Measurements from ENCODE around the gene KCNF1. TPM values are rescaled to one million over a fixed set of nuclear protein-coding genes. Genes with fewer than 3 reads are reported as not detected.

Gene KCNF1
- total RNA-seq, 4 donors from 2014 or later = not detected

DNA sequence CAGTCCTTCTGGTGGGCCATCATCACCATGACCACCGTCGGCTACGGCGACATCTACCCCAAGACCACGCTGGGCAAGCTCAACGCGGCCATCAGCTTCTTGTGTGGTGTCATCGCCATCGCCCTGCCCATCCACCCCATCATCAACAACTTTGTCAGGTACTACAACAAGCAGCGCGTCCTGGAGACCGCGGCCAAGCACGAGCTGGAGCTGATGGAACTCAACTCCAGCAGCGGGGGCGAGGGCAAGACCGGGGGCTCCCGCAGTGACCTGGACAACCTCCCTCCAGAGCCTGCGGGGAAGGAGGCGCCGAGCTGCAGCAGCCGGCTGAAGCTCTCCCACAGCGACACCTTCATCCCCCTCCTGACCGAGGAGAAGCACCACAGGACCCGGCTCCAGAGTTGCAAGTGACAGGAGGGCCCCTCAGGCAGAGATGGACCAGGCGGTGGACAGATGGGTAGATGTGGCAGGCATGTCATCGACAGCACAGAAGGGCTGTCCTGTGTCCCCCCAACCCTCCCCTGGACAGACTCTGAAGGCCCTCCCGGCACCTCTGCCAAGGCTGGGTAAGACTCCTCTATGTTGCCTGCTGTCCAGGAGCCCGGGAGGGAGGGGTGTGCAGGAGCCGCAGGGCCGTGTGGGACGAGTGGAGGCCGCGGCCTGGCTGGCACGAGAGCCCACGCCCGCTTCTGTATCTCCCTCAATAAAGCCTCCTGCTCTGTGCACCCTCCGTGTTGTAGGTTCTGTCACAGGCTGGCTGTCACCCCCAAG, 2.0 kb downstream of the KCNF1 start:
- H3K27me3 ChIP-seq = peaks cover 54% of the 10 kb centered on the region

DNA sequence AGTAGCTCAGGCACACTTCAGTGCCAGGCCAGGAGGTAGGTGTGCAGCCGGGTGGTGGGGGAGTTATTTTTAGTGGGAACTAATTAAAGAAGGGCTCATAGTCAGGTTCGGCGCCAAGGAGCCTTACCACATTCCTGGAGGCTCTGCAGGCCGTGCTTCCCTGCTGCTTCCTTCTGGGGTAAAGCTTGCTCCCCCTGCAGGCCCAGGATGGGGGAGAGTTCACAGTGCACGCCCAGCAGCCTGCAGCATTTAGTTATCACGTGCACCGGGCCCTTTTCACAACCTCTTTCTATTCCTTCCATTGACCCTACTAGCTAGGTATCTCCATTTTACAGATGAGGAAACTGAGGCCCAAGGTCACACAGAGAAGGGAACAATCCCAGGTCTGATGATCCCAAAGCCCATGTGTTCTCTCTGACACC, 2.5 kb downstream of the KCNF1 start:
- DNase-seq (ENCODE audit: low spot score in 2 of 2) = peak in 1 of 2 donors; percentile 58
- Histone ChIP-seq H3K4me3 (no peak overlapping the region), H3K4me1 (peaks cover 10% of the 10 kb centered on the region), H3K27ac (no peak overlapping the region), H3K27me3 (peaks cover 54% of the 10 kb centered on the region), H3K36me3 (no peaks in the 10 kb centered on the region), H3K9me3 (no peaks in the 10 kb centered on the region)
- 8% methylated on average over 7 of the region's 7 CpGs for WGBS
- TF ChIP-seq POLR2AphosphoS5 (IDR thresholded peaks at IDR 0.05) (no peak), POLR2A (IDR thresholded peaks at IDR 0.05) (no peak), EP300 (IDR thresholded peaks at IDR 0.05) (no peak)
- TF ChIP-seq, protein P1, sequence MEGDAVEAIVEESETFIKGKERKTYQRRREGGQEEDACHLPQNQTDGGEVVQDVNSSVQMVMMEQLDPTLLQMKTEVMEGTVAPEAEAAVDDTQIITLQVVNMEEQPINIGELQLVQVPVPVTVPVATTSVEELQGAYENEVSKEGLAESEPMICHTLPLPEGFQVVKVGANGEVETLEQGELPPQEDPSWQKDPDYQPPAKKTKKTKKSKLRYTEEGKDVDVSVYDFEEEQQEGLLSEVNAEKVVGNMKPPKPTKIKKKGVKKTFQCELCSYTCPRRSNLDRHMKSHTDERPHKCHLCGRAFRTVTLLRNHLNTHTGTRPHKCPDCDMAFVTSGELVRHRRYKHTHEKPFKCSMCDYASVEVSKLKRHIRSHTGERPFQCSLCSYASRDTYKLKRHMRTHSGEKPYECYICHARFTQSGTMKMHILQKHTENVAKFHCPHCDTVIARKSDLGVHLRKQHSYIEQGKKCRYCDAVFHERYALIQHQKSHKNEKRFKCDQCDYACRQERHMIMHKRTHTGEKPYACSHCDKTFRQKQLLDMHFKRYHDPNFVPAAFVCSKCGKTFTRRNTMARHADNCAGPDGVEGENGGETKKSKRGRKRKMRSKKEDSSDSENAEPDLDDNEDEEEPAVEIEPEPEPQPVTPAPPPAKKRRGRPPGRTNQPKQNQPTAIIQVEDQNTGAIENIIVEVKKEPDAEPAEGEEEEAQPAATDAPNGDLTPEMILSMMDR (IDR thresholded peaks at IDR 0.05) = no peak

More for the DNA sequence above, 2.0 kb downstream of the KCNF1 start:
- DNase-seq (ENCODE audit: low spot score in 2 of 2) = peak in 1 of 2 donors; percentile 67
- H3K27ac ChIP-seq = no peak overlapping the region
- no peaks in the 10 kb centered on the region for H3K36me3 ChIP-seq
- H3K4me3 ChIP-seq = no peak overlapping the region
- WGBS = 92% methylated on average over 14 of the region's 38 CpGs
- H3K9me3 ChIP-seq = no peaks in the 10 kb centered on the region
- TF ChIP-seq, protein P1 (IDR thresholded peaks at IDR 0.05) = no peak
- TF ChIP-seq EP300 (IDR thresholded peaks at IDR 0.05) (no peak), POLR2A (IDR thresholded peaks at IDR 0.05) (no peak), POLR2AphosphoS5 (IDR thresholded peaks at IDR 0.05) (no peak)
- peaks cover 10% of the 10 kb centered on the region for H3K4me1 ChIP-seq

DNA sequence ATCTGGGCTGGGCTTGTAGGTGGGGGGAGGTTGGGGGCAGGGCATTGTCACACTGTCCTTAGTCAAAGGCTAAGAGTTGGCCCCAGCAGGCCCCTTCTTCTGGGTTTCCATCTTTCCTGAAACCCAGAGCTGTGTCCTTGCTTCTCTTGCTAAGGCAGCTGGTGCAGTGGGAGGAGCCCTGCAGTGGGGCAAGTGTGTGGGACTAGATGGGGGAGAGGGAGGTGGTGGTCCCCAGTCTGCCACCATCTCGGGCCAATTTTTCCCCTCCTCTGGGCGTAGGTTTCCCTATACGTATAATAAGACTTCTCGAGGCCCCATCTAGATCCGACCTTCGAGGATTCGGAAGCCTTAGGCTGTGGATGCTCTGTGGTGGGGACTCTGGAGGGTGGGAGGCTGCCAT, 3.5 kb downstream of the KCNF1 start:
- DNase-seq (ENCODE audit: low spot score in 2 of 2) = peak in 1 of 2 donors; percentile 16
- Histone ChIP-seq H3K27me3 (peaks cover 54% of the 10 kb centered on the region), H3K9me3 (no peaks in the 10 kb centered on the region)

DNA sequence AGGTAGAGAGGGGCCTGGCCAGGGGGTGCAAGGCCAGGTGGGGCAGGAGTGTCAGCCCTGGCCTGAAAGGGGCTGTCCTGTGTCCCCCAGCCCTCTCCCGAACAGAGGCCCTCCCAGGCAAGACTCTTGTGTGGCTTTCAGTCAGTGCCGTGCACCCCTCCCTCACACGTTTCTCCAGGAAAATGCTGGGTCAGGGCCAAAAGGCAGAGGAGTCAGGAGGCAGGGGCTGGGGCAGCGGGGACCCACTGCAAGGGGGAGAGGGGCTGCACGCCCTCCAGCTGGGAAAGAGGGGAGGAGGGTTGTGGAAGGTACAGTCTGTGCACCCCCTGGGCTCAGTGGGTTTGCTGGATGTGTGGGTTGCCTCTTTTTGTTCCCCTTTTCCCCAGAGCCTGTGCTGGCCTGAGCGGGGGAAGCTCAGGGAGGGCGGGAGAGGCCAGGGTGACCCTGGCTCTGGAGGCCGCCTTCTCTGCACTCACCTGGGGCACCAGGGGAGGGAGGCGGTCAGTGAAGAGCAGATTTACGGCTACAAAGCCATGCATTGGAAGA, 4.1 kb downstream of the KCNF1 start:
- DNase-seq (ENCODE audit: low spot score in 2 of 2) = no peak
- 62% methylated on average over 7 of the region's 10 CpGs for WGBS
- H3K4me3 ChIP-seq = no peak overlapping the region
- TF ChIP-seq POLR2AphosphoS5 (IDR thresholded peaks at IDR 0.05) (no peak), POLR2A (IDR thresholded peaks at IDR 0.05) (no peak), EP300 (IDR thresholded peaks at IDR 0.05) (no peak)
- TF ChIP-seq, protein P1 (IDR thresholded peaks at IDR 0.05) = no peak
- peaks cover 10% of the 10 kb centered on the region for H3K4me1 ChIP-seq
- no peak overlapping the region for H3K27ac ChIP-seq
- peaks cover 54% of the 10 kb centered on the region for H3K27me3 ChIP-seq
- no peaks in the 10 kb centered on the region for H3K9me3 ChIP-seq
- H3K36me3 ChIP-seq = no peaks in the 10 kb centered on the region

More for the DNA sequence above, 3.5 kb downstream of the KCNF1 start:
- WGBS = 77% methylated on average over 7 of the region's 7 CpGs
- Histone ChIP-seq H3K4me3 (no peak overlapping the region), H3K27ac (no peak overlapping the region), H3K4me1 (peaks cover 10% of the 10 kb centered on the region), H3K36me3 (no peaks in the 10 kb centered on the region)
- TF ChIP-seq, protein P1 (IDR thresholded peaks at IDR 0.05) = no peak
- TF ChIP-seq EP300 (IDR thresholded peaks at IDR 0.05) = no peak
- no peak for TF ChIP-seq POLR2AphosphoS5 (IDR thresholded peaks at IDR 0.05)
- no peak for TF ChIP-seq POLR2A (IDR thresholded peaks at IDR 0.05)

DNA sequence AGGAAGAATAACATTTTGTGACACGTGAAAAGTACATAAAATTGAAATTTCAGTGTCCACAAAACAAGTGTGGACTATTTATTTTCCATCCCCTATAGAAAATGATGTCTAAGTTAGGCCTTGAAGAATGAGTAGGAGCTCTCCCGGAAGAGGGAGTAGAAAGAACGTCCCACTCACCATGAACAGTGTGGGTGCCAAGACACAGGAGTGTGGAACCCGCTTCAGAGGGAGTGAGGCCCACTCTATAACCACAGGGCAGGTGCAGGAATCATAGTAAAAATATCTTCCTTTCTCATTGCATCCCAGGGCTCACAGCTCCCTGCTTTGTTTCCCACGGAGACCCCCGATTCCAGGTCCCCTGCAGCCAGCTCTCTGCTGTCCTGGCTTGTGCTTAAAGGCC, 5.2 kb downstream of the KCNF1 start:
- no peak overlapping the region for H3K4me3 ChIP-seq
- H3K27ac ChIP-seq = no peak overlapping the region
- DNase-seq (ENCODE audit: low spot score in 2 of 2) = no peak
- peaks cover 3% of the 10 kb centered on the region for H3K4me1 ChIP-seq
- H3K9me3 ChIP-seq = no peaks in the 10 kb centered on the region
- TF ChIP-seq, protein P1 (IDR thresholded peaks at IDR 0.05) = no peak
- TF ChIP-seq EP300 (IDR thresholded peaks at IDR 0.05) = no peak
- TF ChIP-seq POLR2AphosphoS5 (IDR thresholded peaks at IDR 0.05) = no peak
- 81% methylated on average over 6 of the region's 6 CpGs for WGBS
- H3K27me3 ChIP-seq = peaks cover 49% of the 10 kb centered on the region
- H3K36me3 ChIP-seq = no peaks in the 10 kb centered on the region
